Measurements from ENCODE around the gene FRMD4A. TPM values are rescaled to one million over a fixed set of nuclear protein-coding genes. Genes with fewer than 3 reads are reported as not detected.

The FRMD4A gene
- total RNA-seq, 2 donors from 2014 or later: 55.9 to 81.0 TPM

- ATAC-seq (ENCODE audit: insufficient number of reproducible peaks, low FRiP score, low read depth) (no peak), DNase-seq (ENCODE audit: low spot score) (no peak)
- H3K9me3 ChIP-seq: no peaks in the 10 kb centered on the region
- TF ChIP-seq CTCF (IDR thresholded peaks at IDR 0.05): no peak
- no peak overlapping the region for H3K4me3 ChIP-seq
- H3K27me3 ChIP-seq (replicated peaks; ENCODE audit: insufficient read depth): no peaks in the 10 kb centered on the region
- no peaks in the 10 kb centered on the region for H3K36me3 ChIP-seq
- no peaks in the 10 kb centered on the region for H3K4me1 ChIP-seq (ENCODE audit: control insufficient read depth in 1 of 2, low read depth in 2 of 2)
- H3K27ac ChIP-seq: no peak overlapping the region
Measured at GRCh38 chr10:14270370-14270769, 60.4 kb downstream of the FRMD4A start.

- no peak overlapping the region for H3K27ac ChIP-seq
- no peak for ATAC-seq (ENCODE audit: insufficient number of reproducible peaks, low FRiP score, low read depth)
- H3K4me3 ChIP-seq: no peak overlapping the region
- H3K4me1 ChIP-seq (ENCODE audit: control insufficient read depth in 1 of 2, low read depth in 2 of 2): no peaks in the 10 kb centered on the region
- H3K27me3 ChIP-seq (replicated peaks; ENCODE audit: insufficient read depth): no peaks in the 10 kb centered on the region
- no peak for DNase-seq (ENCODE audit: low spot score)
- no peaks in the 10 kb centered on the region for H3K36me3 ChIP-seq
- TF ChIP-seq CTCF (IDR thresholded peaks at IDR 0.05): no peak
- H3K9me3 ChIP-seq: no peaks in the 10 kb centered on the region
Measured at GRCh38 chr10:14265709-14266108, 65.0 kb downstream of the FRMD4A start.

- no peak for TF ChIP-seq CTCF (IDR thresholded peaks at IDR 0.05)
- no peak for ATAC-seq (ENCODE audit: insufficient number of reproducible peaks, low FRiP score, low read depth)
- no peak overlapping the region for H3K4me3 ChIP-seq
- DNase-seq (ENCODE audit: low spot score): no peak
- H3K36me3 ChIP-seq: no peaks in the 10 kb centered on the region
- H3K4me1 ChIP-seq (ENCODE audit: control insufficient read depth in 1 of 2, low read depth in 2 of 2): no peaks in the 10 kb centered on the region
- H3K27ac ChIP-seq: no peak overlapping the region
- no peaks in the 10 kb centered on the region for H3K9me3 ChIP-seq
- no peaks in the 10 kb centered on the region for H3K27me3 ChIP-seq (replicated peaks; ENCODE audit: insufficient read depth)
Measured at GRCh38 chr10:14262836-14263425, 67.8 kb downstream of the FRMD4A start.

GRCh38 chr10:14261336-14261735 lies 69.4 kb downstream of the FRMD4A start:
- ATAC-seq (ENCODE audit: insufficient number of reproducible peaks, low FRiP score, low read depth): no peak
- no peak for TF ChIP-seq CTCF (IDR thresholded peaks at IDR 0.05)
- Histone ChIP-seq H3K36me3 (no peaks in the 10 kb centered on the region), H3K4me3 (no peak overlapping the region), H3K9me3 (no peaks in the 10 kb centered on the region), H3K27ac (no peak overlapping the region), H3K27me3 (replicated peaks; ENCODE audit: insufficient read depth) (no peaks in the 10 kb centered on the region), H3K4me1 (ENCODE audit: control insufficient read depth in 1 of 2, low read depth in 2 of 2) (no peaks in the 10 kb centered on the region)
- no peak for DNase-seq (ENCODE audit: low spot score)

GRCh38 chr10:14259696-14260566 lies 70.8 kb downstream of the FRMD4A start:
- no peak for ATAC-seq (ENCODE audit: insufficient number of reproducible peaks, low FRiP score, low read depth)
- H3K36me3 ChIP-seq: no peaks in the 10 kb centered on the region
- no peaks in the 10 kb centered on the region for H3K4me1 ChIP-seq (ENCODE audit: control insufficient read depth in 1 of 2, low read depth in 2 of 2)
- H3K9me3 ChIP-seq: no peaks in the 10 kb centered on the region
- DNase-seq (ENCODE audit: low spot score): no peak
- no peak for TF ChIP-seq CTCF (IDR thresholded peaks at IDR 0.05)
- H3K27me3 ChIP-seq (replicated peaks; ENCODE audit: insufficient read depth): no peaks in the 10 kb centered on the region
- no peak overlapping the region for H3K27ac ChIP-seq
- no peak overlapping the region for H3K4me3 ChIP-seq
